Fibroblast of skin of back (primary cell): ENCODE measurements around the gene DUSP16.
"Not testable (repeated sequence)": the region's sequence is repeated elsewhere in the genome, so short reads cannot be mapped to it uniquely, and the experiment has no call there.

Source experiments
- DNase-seq: peaks from one replicate; pipeline ENCODE4 v3.0.0-alpha.2; 2013

The DUSP16 gene

DNA sequence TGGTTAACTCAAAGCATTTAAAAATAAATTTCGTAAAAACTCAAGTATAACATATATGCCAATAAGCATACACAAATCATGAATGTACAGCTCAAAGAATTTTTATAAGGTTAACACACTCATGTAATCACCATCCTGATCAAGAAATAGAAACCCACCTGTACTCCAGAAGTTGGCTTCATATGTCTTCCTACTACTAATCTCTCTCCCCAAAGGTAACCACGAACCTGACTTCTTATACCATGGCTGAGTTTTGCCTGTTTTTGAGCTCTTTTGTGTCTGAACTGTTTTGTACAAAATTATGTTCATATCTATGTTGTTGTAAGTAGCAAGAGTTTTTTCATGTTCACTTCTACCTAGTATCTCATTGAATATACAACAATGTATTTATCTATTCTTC lies 18.7 kb downstream of the DUSP16 start:
- no peak for DNase-seq

DNA sequence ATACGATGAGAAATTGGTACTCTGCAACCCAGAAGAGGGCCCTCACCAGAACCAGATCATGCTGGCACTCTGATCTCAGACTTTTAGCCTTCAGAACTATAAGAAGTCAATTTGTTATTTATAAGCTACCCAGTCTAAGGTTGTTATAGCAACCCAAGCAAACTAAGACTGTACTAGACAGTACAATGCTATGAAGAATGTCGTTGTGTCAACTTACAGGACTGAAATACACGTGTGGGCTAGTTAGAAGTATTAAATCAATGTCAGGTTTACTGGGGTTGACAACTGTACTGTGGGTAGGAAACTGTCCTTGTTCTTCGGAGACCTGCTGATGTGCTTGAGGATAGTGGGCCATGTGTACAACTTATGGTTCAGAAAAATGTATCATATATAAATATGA lies 19.7 kb downstream of the DUSP16 start:
- DNase-seq, result no peak

DNA sequence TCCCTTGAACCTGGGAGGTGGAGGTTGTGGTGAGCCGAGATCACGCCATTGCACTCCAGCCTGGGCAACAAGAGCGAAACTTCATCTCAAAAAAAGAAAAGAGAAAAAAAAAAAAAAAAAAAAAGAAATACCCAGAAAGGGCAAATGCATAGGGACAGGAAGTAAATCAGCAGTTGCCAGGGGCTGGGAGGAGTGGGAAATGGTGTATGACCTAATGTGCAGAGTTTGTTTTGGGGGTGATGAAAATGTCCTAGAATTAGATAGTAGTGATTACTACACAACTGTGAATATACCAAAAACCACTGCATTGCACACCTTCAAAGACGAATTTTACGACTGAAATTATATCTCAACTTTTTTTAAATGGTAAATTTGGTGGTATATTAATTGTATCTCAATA lies 20.4 kb downstream of the DUSP16 start:
- no peak for DNase-seq

DNA sequence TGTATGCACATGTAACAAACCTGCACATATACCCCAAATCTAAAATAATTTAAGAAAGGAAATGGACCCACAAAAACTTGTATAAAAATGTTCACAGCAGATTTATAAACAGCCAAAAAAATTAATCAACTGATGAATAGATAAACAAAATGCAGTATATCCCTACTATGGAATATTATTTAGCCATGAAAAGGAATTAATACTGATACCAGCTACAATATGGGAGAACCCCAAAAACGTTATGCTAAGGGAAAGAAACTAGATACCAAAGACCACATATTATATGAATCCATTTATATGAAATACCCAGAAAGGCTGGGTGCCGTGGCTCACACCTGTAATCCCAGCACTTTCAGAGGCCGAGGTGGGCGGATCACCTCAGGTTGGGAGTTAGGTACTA lies 20.9 kb downstream of the DUSP16 start:
- no peak for DNase-seq

DNA sequence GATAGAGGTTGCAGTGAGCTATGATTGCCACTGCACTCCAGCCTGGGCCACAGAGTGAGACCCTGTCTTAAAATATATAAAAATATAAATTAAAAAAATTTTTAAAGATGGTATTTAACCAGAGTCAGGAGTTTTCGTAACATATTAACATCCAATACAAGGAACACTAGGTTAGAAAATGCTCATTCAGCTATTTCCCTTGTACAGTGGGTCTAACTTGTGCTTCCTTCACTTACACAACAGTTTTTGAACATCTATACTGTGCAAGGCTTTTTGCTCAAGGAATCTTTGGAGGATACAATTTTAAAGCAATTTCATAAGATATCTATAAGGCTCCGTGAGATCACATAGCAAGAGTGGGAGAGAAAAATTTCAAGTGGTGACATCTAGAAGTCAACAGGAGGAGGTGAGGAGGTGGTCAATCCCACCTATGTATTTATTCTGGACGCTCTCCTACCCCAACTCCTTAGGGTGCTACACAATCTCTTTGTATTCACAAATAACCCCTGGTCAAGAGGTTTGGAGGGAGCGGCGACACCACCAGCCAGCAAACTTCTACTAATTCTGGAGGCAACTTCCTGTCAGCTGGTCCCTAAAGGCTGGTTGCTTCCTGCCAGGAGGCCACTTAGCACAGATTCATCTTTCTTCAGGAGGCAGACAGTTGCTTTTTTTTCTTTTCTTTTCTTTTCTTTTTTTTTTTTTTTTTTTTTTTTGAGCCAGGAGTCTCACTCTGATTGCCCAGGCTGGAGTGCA lies 22.2 kb downstream of the DUSP16 start:
- DNase-seq, result no peak

DNA sequence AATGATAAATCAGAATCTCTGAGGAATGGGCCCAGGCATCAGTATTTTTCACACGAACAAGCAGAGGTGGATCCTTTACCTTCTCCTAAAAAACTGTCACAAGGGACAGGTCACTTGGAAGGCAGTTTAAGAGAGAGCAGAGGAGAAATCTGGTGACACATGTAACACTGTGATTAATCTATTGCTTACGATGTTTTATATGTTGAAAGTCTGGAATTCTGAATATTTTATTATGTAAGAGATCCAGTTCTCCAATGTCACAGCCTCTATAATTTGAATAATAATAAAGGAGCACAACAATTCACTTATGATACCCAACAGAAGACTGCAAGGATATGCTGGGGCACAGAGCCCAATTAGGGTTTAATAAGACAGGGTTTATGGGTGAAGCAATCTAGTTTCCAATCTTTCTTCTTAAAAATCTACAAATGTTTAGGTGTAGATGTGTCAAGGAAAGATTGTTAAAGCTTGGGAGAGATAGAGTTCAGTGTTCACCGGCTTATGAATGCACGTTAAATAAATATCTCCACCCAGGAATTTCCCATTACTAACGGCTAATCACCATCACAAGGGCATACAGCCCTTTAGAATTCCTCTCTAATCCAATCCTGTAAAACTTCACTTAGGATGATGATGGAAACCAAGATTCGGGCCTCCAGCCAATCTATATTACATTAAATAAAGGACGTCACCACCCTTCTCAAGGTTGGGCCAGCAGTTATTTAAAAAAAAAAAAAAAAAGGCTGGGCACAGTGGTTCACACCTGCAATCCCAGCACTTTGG lies 23.4 kb downstream of the DUSP16 start:
- no peak for DNase-seq

DNA sequence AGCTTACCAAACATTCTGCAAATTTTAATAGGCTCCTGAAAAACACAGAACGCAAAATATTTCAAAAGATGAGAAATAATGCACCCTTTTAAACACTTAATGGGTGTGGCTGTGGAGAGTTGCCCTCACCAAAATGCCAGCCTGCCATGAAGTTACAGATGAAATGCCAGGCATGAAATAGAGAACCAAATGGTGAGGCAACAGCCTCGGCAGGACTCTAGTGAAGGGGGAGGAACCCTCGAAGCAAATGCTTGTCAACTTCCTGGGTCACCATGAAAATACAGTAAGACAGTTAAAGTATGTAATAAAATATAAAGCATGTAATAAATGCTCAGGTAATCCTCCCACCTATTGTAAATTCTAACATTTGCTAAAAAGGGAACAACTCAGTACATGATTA lies 24.1 kb downstream of the DUSP16 start:
- no peak for DNase-seq

DNA sequence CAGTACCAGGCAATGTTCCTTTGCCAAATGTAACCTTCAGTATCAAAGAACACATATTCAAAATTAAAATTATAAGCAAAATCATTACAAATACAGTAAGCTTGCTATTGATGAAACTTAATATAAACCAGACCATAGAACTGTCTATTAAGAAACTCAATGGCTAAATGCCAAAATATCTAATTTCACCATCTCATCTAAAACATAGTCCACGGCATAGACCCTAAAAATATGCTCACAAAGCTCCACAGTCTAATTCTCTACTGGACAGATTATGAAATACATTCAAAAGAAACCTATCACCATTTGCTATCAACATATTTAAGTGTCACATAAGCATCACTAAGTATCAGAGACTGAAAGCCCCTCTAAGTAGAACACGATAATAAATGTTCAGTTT lies 25.2 kb downstream of the DUSP16 start:
- no peak for DNase-seq

DNA sequence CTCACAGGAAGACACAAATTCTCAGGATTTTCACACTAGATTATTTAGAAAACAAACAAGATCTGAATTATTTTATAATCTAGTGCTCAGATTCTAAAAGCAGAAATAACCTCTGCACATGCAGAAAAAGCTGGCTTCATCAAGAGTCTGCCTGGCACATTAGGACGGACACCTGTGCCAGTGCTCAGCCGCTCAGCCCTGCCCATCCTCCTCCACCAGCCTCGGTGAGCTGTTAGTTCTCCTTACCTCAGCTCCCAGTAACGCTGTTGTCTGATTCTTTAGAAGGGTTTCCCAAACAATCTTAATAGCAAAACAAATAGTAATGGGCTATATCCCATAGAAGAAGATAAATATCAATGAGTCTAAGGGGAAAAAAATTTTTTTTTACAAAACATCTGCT lies 27.7 kb downstream of the DUSP16 start:
- no peak for DNase-seq

DNA sequence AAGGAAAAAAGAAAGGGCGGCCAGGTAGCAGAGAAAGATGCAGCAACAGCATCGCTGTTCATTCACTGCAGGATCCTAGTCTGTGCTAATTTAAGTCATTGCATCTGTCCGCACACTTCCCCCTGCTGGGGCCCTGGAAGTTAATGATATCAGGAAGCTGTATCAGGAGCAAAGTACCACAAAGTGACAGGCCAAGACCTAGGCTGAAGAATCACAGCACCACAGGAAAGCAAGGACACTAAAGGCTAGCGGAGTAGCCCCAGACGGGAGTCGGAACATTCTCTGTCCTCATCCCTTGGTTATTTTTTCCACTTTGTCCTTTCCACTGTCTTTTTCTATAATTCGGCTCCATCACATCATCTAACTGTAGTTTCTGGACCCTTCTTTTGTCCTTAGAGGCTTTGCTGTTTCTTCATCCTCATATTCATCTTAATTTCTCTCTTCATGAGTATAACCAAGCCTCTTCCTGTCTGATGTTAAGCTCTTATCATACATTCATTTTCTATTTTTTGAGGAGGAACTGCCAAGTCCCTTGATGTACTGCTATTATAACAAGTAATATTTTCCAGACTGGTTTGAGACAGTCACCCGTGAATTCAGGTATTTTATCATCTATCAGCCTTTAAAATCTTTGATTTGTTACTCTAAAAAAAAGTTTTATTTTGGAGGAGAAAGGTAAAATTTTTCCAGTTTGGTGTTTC lies 28.3 kb downstream of the DUSP16 start:
- DNase-seq, result no peak

DNA sequence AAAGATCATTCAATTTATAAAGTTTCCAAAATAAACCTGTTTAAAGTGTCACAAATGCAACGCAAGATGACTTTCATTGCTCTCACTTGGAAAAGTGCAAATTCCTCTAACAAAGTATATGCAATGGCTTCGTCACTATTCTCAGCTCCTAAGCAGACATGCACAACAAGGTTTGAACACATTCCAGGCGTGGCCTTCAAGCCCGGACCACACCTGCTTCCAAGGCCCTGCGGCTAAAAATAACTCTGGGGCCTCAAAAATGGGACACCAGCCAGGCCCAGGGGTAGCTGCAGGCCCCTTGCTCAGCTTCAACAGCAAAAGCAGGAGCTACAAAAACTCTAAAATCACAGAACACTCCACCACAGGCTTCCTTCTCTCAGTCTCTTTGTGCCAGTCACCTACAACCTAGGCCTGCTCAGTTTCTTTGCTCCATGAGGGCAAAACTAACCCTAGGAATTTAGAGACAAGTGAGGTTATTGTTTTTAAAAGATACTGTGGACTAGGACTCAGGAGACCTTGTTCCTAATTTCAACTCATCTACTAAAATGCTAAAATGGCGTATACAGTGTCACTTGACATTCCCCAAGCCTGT lies 29.3 kb downstream of the DUSP16 start:
- DNase-seq, result no peak

DNA sequence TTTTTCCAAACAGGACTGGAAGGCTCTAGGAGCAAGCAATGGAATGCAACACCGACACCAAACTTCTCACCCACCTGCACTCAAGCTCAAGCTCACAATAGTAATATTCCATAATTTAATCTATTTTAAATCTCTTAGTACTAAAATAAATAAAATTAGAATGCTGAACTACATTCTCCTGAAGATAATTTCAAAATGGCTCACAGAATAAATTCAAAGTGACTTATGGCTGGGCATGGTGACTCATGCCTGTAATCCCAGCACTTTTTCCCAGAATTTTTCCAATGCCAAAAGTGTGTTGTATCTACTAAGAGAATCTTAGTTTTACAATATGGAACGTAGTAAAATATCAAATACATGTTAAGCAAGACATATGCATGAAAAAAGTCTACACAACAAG lies 31.5 kb downstream of the DUSP16 start:
- no peak for DNase-seq

DNA sequence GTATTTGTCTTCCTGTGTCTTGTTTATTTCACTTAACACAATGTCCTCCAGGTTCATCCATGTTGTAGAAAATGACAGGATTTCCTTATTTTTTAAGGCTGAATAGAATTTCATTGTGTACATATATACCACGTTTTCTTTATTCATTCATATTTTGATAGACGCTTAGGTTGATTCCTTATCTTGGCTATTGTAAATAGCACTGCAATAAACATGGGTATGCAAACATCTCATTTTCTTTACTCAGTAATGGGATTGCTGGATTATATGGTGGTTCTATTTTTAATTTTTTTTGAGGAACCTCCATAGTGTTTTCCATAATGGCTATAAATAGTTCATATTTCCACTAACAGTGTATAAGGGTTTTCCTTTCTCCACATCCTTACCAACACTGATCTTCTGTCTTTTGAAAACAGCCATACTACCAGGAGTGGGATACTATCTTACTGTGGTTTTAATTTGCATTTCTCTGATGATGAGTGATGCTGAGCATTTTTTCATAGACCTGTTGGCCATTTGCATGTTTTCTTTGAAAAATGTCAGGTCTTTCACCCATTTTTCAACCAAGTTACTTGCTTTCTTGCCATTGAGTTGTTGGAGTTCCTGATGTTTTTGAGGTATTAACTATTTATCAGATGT lies 32.8 kb downstream of the DUSP16 start:
- DNase-seq, result no peak

DNA sequence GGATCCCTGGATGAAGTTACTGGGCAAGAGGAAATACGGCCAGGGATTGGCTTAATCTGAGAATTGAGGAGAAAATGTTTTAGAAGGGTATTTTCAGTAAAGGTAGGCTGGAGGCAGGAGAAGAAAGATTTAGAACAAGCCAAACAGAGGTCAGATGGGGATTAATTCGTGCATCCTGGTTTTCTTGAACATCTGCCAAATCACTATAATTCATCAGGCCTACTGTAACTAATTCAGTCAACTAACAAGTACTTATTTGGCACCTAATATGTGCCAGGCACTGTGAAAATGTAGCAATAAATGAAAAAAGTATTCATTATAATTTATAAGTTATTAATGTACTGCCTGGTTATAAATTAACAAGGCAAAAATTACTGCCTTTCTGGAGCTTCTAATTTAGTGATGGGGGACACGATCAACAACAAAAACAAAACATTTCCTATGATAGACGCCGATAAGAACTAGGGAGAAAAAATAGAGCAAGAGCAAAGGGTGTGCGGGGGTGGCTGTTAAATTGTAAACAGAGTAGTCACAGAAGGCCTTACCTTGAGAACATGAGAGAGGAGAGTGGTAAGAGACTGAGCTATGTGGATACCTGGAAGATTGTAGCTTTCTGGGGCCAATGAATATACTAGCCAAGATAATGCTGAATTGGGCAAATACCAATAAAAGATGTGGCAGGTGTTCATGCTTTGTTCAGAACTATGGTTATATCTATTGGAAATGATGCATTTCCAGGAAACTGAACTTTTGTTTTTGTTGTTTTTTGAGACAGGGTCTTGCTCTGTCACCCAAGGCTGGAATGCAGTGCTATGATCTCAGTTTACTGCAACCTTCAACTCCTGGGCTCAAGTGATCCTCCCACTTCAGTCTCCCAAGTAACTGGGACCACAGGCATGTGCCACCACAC lies 34.0 kb downstream of the DUSP16 start:
- DNase-seq, result no peak

DNA sequence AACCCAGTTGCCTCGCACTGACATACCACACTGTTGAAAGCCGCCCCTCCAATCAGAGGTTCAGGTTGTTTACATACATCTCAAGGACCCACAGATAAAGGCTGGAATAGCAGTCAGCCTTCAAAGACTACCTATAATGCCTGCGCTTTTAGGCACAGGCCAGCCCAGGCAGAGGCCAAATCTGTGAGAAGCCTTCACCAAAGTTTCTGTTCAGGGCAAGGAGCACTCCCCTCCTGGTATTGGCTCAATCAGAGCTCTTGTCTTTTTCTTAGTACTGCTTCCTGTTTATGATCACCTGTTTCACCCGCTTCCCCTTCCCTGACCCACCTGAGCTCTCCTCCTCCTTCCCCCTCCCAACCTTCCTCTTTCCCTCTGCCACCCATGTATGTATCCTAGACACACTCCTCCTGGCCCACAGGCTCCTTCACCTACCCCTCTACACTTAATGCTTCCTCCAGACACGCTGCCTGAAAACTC lies 34.8 kb downstream of the DUSP16 start:
- DNase-seq, result no peak

DNA sequence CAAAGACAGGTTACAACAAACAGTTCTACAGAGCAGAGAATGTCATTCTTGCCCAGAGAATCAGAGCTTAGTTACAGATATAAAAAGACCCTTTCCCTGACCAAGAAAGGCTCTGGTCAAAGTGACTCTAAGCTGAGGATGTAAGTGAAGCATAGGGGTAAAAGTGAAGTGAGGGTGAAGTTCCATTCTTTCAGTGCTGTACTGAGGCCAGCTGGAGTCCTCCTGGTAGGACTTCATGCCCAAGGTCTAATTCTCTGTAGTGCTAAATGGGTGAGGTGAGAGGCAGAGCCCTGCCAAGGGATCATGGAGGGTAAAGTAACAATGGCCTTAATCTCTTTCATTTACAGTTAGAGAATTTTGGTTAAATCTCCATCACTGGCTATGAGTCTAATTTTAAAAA lies 38.5 kb downstream of the DUSP16 start:
- no peak for DNase-seq

DNA sequence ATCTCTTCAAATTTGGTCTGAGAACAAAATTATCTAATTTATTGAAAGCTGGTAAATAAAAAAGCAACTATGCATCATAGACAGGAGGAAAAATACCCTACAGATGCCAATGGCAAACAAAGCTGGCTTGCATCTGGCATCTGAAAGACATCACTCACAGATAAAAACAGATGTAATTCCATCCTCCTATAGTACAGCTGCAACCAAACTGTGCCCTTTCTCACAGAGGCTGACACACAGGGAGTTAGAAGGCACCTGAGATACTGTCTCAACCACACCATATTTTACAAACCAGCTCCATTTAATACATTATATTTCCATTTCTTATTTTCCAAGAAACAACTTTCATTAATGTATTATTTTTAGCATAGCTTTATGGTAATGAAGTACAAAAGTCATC lies 39.4 kb downstream of the DUSP16 start:
- no peak for DNase-seq

DNA sequence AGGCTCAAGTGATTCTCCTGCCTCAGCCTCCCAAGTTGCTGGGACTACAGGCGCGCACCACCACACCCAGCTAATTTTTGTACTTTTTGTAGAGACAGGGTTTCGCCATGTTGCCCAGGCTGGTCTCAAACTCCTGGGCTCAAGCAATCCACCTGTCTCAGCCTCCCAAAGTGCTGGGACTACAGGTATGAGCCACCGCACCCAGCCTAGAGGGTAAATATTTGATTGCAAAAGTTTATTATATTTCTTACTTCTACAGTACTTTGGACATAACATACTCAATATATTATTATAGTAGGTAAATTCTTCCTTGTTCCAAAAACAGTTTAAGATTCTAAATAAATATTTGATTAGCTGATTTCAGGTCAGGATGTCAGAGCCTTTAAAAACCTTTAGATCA lies 40.0 kb downstream of the DUSP16 start:
- DNase-seq, result not testable (repeated sequence)

DNA sequence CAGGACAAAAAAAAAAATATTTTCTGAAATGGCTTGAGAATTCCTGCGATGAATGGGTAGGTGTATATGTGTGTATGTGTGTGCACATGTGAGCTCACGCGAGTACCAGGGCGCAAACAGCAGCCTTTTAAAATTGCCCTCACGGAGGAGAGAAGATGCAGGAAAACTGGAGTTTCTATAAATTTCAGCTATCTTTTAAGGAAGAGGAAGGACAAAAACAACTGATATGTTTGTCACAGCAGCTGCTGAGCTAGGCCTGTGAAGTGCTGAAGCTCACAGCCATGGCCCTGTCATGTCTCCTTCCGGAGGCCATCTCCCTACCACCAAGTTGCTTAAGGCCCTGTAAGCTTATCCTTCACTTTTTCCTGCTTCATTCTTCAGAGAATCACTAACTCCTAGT lies 40.8 kb downstream of the DUSP16 start:
- no peak for DNase-seq

DNA sequence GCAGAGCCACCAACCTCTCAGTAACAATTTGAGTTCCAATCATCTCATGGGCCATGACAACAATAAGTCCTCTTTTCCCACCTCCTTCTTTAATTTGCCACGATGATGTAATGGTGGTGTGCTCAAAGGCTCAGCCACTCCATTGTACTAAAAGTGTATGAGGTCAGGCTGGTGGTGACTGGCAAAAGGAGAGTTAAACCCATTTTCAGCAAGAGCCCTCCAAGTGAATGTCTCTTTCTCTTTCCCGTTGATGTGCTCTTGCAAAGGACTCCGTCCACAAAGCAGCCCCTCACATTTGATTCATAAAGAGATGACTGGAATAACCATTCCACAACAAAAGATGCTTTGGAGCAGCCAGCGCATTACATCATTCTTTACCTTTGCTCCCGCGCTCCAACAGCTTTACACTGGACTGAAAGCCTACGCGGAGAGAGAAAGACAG lies 41.6 kb downstream of the DUSP16 start:
- no peak for DNase-seq

DNA sequence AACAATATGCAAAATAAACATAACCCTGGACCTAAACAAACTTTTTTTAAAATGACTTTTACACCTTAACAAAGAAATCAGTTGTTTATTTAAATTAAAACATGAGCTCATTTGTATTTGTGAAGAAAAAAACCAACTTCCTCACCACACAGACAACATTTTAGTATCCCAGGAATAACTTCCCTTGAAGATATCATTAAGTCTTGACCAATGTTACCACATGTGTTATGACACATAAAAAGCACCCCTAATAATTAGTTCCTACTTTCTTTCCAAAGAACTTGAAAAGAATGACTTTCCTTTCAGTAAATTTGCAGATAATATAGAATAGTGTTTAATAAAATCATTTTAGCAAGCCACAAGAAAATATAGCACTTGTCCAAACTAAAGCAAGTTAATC lies 42.4 kb downstream of the DUSP16 start:
- DNase-seq, result no peak
